WTC11 (cell line): ENCODE results near the gene JMJD6.

Experiments used
- NFYB ChIP-seq: sonication (generic); formaldehyde crosslinking; conservative IDR thresholded peaks from 2 replicates; pipeline ENCODE4 v1.8.0; 2022; ENCODE audit warnings: low read depth, missing genetic modification reagents
- TCF7 ChIP-seq: sonication (generic); formaldehyde crosslinking; IDR thresholded peaks from 2 replicates; pipeline ENCODE4 v1.8.0; 2022; ENCODE audit warnings: mild to moderate bottlenecking, low read depth, missing genetic modification reagents, moderate library complexity

GRCh38 chr17:76727745-76728456 lies 1.5 kb upstream of the JMJD6 start:
- TF ChIP-seq NFYB (CRISPR knock-in tag): no peak
- TF ChIP-seq TCF7 (CRISPR knock-in tag): no peak
